ENCODE data around the gene IKZF5.
A peak's percentile ranks its signal among the peaks of the same experiment; 100 is the strongest.

The IKZF5 gene

GRCh38 chr10:122974543-122975064, 34.0 kb downstream of the IKZF5 start:
- no peak for DNase-seq

DNA sequence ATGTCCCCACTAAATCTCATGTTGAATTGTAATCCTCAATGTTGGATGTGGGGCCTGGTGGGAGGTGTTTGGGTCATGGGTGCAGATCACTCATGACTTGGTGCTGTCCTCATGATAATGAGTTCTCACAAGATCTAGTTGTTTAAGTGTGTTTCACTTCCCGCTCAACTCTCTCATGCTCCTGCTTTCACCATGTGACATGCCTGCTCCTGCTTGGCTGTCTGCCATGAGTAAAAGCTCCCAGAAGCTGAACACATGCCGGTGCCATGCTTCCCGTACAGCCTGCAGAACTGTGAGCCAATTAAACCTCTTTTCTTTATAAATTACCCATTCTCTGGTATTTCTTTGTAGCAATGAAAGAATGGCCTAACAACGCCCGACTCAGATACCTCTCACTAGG, 34.6 kb downstream of the IKZF5 start:
- DNase-seq: no peak

DNA sequence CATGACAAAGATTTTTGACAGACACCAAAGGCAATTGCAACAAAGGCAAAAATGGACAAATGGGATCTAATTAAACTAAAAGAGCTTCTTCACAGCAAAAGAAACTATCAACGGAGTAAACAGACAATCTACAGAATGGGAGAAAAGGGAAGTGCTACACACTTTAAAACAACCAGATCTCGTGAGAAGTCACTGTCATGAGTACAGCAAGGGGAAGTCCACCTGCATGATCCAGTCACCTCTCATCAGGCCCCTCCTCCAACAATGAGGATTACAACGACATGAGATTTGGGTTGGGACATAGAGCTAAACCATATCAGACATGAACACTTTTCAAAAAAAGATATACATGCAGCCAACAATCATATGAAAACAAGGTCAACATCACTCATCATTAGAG, 39.9 kb downstream of the IKZF5 start:
- no peak for DNase-seq

- DNase-seq: no peak
These were observed 41.7 kb downstream of the IKZF5 start for GRCh38 chr10:122966879-122967278.

- DNase-seq: no peak
These were observed 46.2 kb downstream of the IKZF5 start for GRCh38 chr10:122962405-122962804.

- no peak for DNase-seq
These were observed 51.1 kb downstream of the IKZF5 start for GRCh38 chr10:122957474-122957873.

- no peak for DNase-seq
These were observed 52.7 kb downstream of the IKZF5 start for GRCh38 chr10:122955892-122956291.

DNA sequence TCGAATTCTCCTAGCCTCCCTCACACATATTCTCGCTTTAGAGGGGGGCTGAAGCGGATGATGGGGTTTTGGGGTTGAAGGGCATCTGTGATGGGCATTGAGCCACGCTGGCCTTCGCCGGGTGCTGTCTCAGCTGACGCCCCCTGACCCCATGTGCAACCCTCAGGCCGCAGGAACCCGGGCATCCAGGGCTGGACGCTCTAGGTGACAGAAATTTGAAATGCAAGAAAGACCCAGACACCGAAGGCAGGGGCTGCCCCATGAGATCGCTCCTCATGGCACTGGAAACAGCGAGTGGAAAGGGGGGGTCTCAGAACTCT, 53.9 kb downstream of the IKZF5 start:
- no peak for DNase-seq

DNA sequence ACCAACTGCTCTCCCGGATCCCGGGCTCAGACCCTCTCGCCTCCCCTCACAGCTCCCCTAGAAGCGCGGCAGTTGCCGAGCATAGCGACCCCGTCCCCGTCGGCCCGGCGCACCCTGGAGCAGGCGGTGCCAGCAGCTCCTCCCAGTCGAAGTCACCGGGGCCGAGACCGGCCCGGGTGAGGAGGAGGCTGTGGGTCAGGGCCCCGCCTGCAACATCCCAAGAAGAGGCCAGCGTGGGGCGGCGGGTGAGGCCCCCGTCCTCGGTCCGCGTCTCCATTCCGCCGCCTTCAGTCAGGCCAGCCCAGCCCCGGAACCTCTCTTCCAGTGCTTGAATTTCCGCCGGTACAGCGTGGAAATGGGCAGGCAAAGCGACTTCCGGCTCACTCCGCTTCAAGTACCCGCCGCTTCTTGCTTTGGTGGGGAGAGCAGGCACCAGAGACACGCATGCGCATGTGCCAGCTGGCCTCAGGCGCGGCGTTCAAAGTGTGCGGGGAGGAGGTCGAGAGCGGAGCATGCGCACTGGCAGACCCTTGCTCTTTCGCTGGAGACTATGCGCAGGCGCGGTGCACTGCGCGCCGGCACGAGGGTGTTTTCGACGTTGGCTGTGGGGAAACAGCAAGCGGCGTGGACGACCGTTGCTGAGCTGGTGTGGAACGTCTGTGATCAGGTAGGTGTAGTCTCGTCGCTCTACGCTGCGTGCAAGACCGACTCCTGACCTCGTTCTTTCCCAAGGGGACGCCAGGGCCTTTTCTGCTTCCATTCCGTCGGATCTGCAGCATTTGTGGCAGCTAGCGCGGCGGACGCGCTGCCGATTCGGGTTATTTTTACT, 54.5 kb downstream of the IKZF5 start, which contains the start of gene C10orf88:
C10orf88 (minus strand) TSS at position 326 of the 829 bp plus-strand sequence; CDS start at position 277, 49 bp downstream.
- peak; percentile 89 for DNase-seq

DNA sequence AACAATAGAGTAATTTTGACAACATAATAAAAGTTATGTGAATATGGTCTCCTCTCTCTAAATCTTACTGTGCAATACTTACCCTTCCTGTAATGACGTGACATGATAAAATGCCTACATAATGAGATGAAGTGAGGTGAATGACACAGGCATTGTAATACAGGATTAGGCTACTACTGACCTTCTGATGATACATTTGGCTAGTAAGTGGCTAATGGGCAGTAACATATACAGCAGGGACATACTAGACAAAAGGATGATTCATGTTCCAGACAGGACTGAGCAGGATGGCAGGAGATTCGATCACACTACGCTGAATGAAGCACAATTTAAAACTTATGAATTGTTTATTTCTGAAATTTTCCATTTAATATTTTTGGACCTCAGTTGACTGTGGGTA, 59.3 kb downstream of the IKZF5 start:
- no peak for DNase-seq
